MCF 10A (cell line): Measurements from ENCODE around the gene NUDCD3. TPM values are rescaled to one million over a fixed set of nuclear protein-coding genes. Genes with fewer than 3 reads are reported as not detected.

ENCODE experiments used
- BruUV-seq: library from RNA; stranded (reverse); fragments of 400-500 nt; replicated peaks from 2 replicates; lab custom pipeline; 2021; lab: Mats Ljungman, UMichigan
- CTCF ChIA-PET: fragments of 300-600 bp; sonication (Branson Sonifier 250); formaldehyde crosslinking; extraction: SDS; loops from one replicate; lab custom pipeline; 2021; ENCODE audit warnings: antibody characterized with exemption, inconsistent platforms; lab: Yijun Ruan, JAX
- POLR2A ChIA-PET: fragments of 300-600, 350-650 bp; sonication (Branson Sonifier 250); formaldehyde crosslinking; extraction: SDS; loops from one replicate; lab custom pipeline; 2020; ENCODE audit warnings: antibody characterized with exemption, inconsistent platforms; lab: Yijun Ruan, JAX
- DNase-seq: peaks from one replicate; pipeline ENCODE4 v3.0.0-alpha.2; 2018; ENCODE audit not compliant: unreplicated experiment
- H3K27ac Mint-ChIP-seq: one replicate; pipeline ENCODE4 v1.8.0; 2022; ENCODE audit warnings: mild to moderate bottlenecking, low read depth, mixed read lengths; ENCODE audit not compliant: unreplicated experiment
- H3K27me3 Mint-ChIP-seq: one replicate; pipeline ENCODE4 v1.8.0; 2022; ENCODE audit warnings: mixed read lengths; ENCODE audit not compliant: insufficient read depth, unreplicated experiment
- H3K36me3 Mint-ChIP-seq: one replicate; pipeline ENCODE4 v1.8.0; 2022; ENCODE audit warnings: mild to moderate bottlenecking, moderate library complexity, mixed read lengths; ENCODE audit not compliant: insufficient read depth, unreplicated experiment
- H3K4me1 Mint-ChIP-seq: one replicate; pipeline ENCODE4 v1.8.0; 2022; ENCODE audit warnings: mixed read lengths; ENCODE audit not compliant: insufficient read depth, unreplicated experiment
- H3K4me3 Mint-ChIP-seq: one replicate; pipeline ENCODE4 v1.8.0; 2022; ENCODE audit warnings: mild to moderate bottlenecking, moderate library complexity, mixed read lengths; ENCODE audit not compliant: unreplicated experiment
- H3K9me3 Mint-ChIP-seq: one replicate; pipeline ENCODE4 v1.8.0; 2022; ENCODE audit warnings: mixed read lengths; ENCODE audit not compliant: unreplicated experiment
- intact Hi-C: fragments of 100-400 bp; cut with micrococcal nuclease; formaldehyde crosslinking; loops from 2 replicates; pipeline ENCODE4 v1.14.1; 2022
- total RNA-seq: library from RNA; stranded (reverse); gene quantifications from 2 replicates; pipeline ENCODE4 v1.2.3, GENCODE V29; 2022
- TF ChIP-seq, protein P1 (sequence below): fragments of 200-600 bp; IDR thresholded peaks from one replicate; pipeline ENCODE4 v1.8.0; 2022; ENCODE audit warnings: antibody characterized with exemption, mild to moderate bottlenecking; ENCODE audit not compliant: unreplicated experiment

NUDCD3 gene
- total RNA-seq, 1 experiment from 2014 or later: 85.5 TPM

DNA sequence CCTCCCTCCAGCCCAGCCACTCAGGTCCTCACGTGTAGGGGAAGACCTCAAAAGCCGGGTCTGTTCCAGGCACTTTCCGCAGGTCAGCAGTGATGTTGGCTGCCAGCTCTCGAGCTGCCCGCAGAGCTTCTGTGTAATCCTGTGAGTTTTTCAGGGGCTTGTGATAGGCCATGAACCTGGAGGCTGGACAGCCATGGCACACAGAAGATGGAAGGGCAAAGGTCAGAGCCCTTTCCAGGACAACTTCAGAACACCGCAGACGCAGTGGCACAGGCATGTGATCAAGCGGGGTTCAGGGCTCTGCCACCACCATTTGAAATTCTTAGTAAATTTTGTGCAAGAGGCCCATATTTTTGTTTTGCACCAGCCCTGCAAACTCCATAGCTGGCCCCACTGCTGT lies 26.7 kb upstream of the NUDCD3 start:
- intact Hi-C loops: no loop called here
- POLR2A ChIA-PET: no interaction called here
- CTCF ChIA-PET: interaction anchor here (0.6 to 0.7 kb wide), 2 partner anchors 48 to 51 kb away, joined by 3 read pairs; no protein-coding TSS in a partner anchor
- H3K9me3 Mint-ChIP-seq: no peaks in the 10 kb centered on the region
- BruUV-seq: no TSS peak
- TF ChIP-seq, protein P1, sequence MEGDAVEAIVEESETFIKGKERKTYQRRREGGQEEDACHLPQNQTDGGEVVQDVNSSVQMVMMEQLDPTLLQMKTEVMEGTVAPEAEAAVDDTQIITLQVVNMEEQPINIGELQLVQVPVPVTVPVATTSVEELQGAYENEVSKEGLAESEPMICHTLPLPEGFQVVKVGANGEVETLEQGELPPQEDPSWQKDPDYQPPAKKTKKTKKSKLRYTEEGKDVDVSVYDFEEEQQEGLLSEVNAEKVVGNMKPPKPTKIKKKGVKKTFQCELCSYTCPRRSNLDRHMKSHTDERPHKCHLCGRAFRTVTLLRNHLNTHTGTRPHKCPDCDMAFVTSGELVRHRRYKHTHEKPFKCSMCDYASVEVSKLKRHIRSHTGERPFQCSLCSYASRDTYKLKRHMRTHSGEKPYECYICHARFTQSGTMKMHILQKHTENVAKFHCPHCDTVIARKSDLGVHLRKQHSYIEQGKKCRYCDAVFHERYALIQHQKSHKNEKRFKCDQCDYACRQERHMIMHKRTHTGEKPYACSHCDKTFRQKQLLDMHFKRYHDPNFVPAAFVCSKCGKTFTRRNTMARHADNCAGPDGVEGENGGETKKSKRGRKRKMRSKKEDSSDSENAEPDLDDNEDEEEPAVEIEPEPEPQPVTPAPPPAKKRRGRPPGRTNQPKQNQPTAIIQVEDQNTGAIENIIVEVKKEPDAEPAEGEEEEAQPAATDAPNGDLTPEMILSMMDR: no peak
- H3K36me3 Mint-ChIP-seq: no peaks in the 10 kb centered on the region
- no peak overlapping the region for H3K4me3 Mint-ChIP-seq
- H3K27ac Mint-ChIP-seq: no peak overlapping the region
- H3K27me3 Mint-ChIP-seq: peaks cover 3% of the 10 kb centered on the region
- no peak for DNase-seq
- no peaks in the 10 kb centered on the region for H3K4me1 Mint-ChIP-seq

DNA sequence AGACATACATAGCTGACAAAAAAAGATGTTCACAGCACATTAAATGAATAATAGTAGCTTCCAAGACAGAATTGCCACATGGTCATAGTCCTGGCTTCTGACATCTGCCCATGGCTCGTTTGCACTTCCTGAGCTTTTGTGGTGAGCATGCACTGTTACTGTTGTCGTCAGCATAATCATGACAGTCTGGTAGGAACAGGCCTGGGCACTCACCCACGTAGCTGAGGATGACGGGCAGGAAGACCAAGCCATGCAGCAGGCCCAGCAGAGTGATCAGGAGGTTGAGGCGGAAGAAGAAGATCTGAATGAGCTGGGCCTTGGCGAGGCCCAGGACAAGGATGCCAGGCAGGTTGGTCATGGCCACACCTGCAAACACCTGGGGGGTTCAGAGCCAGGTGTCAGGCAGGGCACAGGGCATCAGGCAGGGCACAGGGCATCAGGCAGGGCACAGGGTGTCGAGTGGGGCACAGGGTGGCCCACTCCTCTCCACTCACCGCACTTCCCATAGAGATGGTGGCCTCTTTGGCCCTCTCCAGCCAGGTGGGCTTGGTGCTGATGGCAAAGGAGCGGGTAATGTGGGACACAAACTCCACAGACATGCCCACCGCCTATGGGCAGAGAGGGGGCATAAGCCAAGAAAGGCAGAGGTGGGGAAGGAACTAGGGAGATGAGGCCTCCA lies 25.3 kb upstream of the NUDCD3 start:
- POLR2A ChIA-PET: interaction anchor here (1.2 to 2.2 kb wide), 3 partner anchors 18 to 28 kb away, joined by 4 to 8 read pairs (median 5); partner anchors contain the start of gene NUDCD3
- TF ChIP-seq, protein P1: no peak
- no peaks in the 10 kb centered on the region for H3K4me1 Mint-ChIP-seq
- H3K9me3 Mint-ChIP-seq: no peaks in the 10 kb centered on the region
- CTCF ChIA-PET: interaction anchor here (0.8 to 1.4 kb wide), 2 partner anchors 50 to 268 kb away, joined by 3 to 8 read pairs; no protein-coding TSS in a partner anchor
- intact Hi-C loops: no loop called here
- no peaks in the 10 kb centered on the region for H3K27me3 Mint-ChIP-seq
- H3K4me3 Mint-ChIP-seq: no peak overlapping the region
- no peaks in the 10 kb centered on the region for H3K36me3 Mint-ChIP-seq
- H3K27ac Mint-ChIP-seq: no peak overlapping the region
- BruUV-seq: no TSS peak
- DNase-seq: no peak

DNA sequence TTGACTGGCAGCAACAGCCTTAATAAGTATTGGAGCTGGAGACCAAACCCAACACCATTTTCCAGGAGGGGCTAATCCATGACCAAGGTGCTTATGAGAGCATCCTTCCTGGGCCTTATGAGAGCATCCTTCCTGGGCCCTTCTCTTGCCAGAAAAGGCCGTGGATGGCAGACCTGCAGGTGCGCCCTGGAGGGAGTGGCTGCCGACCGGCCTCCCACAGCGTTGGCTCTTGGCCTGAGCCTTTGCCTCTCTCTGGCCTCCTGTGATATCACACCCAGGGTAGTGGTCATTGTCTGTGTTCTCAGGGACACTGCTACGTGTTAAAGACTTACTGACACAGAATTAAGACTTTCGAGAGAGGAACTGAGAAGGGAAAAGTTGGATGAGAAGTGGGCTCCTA lies 22.3 kb upstream of the NUDCD3 start:
- H3K27ac Mint-ChIP-seq: no peak overlapping the region
- H3K27me3 Mint-ChIP-seq: no peaks in the 10 kb centered on the region
- intact Hi-C loops: no loop called here
- no peaks in the 10 kb centered on the region for H3K4me1 Mint-ChIP-seq
- H3K36me3 Mint-ChIP-seq: no peaks in the 10 kb centered on the region
- CTCF ChIA-PET: no interaction called here
- POLR2A ChIA-PET: no interaction called here
- H3K4me3 Mint-ChIP-seq: no peak overlapping the region
- BruUV-seq: no TSS peak
- no peaks in the 10 kb centered on the region for H3K9me3 Mint-ChIP-seq
- TF ChIP-seq, protein P1: no peak
- no peak for DNase-seq

DNA sequence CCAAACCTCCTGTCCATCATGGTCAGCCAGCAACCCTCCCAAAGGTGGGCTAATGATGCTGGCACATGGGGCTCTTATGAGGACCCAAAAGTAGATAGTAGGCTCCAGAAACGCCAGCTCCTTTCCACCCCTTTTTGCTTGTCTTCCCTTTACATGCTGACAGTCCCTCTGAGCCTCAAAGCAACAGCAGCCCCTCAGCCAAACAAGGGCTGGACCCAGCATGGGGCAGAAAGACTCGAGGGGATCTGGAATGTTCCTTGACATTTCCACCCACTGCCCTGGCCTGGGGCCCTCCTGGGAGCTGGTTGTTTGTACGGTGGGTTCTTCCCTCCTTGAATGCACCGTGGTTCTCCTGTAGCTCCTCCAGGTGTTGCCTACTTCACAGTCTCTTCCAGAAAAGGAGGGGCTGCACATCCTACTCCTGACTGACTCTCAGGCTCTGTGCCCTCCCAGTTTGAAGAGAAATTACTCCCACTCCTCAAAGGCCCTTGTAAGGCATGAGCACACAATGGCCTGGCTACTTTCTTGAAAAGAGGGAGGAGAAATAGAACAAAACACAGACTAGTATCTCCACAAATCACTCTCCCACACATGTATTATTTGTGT lies 21.5 kb upstream of the NUDCD3 start:
- Mint-ChIP-seq H3K27me3 (no peaks in the 10 kb centered on the region), H3K36me3 (no peaks in the 10 kb centered on the region), H3K4me3 (no peak overlapping the region), H3K4me1 (no peaks in the 10 kb centered on the region), H3K9me3 (peaks cover 2% of the 10 kb centered on the region), H3K27ac (no peak overlapping the region)
- intact Hi-C loops: no loop called here
- BruUV-seq: no TSS peak
- TF ChIP-seq, protein P1: no peak
- POLR2A ChIA-PET: no interaction called here
- DNase-seq: no peak
- CTCF ChIA-PET: no interaction called here
